ENCODE data around the gene UBXN11. TPM values are rescaled to one million over a fixed set of nuclear protein-coding genes. Genes with fewer than 3 reads are reported as not detected.

The UBXN11 gene, protein sequence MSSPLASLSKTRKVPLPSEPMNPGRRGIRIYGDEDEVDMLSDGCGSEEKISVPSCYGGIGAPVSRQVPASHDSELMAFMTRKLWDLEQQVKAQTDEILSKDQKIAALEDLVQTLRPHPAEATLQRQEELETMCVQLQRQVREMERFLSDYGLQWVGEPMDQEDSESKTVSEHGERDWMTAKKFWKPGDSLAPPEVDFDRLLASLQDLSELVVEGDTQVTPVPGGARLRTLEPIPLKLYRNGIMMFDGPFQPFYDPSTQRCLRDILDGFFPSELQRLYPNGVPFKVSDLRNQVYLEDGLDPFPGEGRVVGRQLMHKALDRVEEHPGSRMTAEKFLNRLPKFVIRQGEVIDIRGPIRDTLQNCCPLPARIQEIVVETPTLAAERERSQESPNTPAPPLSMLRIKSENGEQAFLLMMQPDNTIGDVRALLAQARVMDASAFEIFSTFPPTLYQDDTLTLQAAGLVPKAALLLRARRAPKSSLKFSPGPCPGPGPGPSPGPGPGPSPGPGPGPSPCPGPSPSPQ
- 5.2 and 7.5 TPM in 2 replicates for total RNA-seq

DNA sequence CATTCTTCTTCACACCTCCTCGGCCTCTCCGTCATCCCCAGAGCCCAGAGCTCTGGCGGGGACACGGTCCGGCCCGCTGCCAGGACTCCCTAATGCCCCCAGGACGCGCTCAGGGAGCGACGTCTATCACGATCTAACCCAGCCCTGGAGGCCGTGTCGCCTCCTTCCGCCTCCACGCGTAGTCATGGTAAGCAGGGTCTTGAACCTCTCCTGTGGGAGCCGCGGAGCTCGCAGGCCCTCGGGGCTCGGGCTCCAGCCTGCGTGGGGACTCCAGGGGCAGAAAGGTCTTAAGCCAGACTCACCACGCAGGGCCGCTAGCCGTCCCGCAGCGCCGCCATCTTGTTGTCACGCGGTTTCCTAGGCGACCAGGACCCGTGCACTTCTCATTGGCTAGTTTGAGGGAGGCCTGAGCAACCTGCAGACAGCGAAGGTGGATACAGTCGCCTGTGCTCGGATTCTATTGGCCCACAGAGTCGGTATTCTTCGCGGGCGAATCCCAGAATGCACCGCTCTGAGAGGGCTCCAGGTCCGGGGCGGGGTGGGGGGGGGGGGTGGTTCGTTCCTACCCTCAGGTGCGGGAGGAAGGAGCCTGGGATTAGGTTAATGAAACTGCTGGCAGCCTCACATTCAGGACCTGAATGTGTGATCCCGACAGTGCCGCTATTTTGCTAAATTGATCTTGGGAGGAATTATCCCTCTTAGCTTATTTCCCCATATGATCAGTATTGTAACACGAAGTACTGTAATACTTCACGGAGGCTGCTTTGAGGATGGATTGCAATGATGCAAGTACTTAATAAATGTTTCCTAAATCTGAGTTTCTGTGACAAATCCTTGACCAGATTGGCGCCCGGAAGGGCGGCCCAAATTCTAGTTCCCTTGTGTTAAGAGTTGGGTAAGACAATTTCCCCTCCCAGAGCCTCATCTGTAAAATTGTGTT lies at the start of gene UBXN11:
TSS of gene UBXN11 (minus strand) at position 347 of the 940 bp plus-strand sequence. CDS start 3,753 bp downstream, outside the sequence.

DNA sequence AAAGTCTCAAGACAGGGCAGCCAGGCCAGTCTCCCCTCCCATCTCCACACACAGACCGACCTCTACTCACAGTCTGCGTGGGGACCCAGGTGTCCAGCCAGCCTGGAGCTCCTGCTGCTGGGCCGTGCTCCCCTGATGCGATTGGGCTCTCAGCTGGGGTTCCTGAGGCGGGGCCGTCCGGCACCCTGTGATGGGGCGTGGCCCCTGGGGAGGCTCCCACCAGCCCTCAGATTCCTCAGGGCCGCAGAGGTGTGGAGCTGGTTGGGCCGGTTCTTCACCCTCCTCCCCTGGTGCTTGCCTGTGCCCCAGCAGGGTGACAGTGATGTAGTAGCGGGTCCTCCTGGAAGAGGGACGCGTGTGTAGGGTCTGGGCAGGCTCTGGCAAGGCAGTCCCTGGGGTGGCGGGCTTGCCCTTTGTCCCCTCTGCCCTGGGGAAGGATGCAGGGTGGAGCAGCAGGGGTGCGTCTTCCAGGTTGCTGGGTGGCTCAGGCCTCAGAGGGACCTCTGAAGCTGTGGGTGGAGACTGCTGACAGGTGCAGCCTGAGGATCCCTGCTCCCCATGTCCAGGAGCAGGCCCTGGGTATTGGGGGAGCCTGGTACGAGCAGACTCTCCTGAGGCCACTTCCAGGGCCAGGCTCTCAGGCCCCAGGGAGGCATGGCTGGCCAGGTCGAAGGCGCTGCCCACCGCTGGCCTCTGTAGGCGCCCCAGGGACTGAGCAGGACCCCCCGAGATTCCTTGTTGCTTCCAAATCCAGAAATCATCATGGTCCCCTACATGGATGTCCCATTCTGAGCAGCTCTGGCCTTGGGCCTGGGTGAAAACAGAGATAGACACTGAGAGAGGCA lies 47.8 kb upstream of the UBXN11 start, which contains the start of gene CRYBG2:
TSS of gene CRYBG2 (minus strand) at position 155 of the 845 bp plus-strand sequence. CDS start 7,473 bp downstream, outside the sequence.

DNA sequence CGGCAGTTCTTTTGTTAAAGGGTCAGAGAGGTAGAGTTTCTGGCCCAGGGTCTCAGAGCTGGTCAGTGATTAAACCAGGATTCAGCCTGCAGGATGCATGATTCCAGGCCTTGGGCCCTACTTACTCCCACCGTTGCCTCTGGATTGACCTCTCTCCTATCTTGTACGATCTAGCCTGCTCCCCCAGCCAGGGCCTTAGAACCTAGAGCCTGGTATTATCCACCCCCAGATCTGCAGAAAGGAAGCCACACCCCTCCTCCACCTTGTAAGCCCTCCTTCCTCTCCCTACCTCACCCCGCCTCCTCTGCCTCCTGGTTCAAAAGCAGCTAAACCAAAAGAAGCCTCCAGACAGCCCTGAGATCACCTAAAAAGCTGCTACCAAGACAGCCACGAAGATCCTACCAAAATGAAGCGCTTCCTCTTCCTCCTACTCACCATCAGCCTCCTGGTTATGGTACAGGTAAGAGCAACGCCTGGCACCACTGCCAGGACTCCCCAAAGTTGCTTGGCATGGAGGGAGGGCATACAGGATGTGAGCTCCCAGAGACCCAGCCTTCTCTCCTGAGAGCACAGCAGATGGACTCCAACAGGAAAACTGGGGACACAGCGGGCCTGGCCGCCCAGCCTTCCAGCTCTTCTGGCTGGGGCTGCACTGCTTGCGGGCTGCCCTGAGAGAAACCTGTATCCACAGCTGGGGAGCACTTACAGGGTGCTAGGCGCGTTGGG lies 11.3 kb upstream of the UBXN11 start, which contains the start of gene CD52:
TSS of gene CD52 (plus strand) at position 347 of the 726 bp plus-strand sequence. CDS start at position 407, 60 bp downstream.

DNA sequence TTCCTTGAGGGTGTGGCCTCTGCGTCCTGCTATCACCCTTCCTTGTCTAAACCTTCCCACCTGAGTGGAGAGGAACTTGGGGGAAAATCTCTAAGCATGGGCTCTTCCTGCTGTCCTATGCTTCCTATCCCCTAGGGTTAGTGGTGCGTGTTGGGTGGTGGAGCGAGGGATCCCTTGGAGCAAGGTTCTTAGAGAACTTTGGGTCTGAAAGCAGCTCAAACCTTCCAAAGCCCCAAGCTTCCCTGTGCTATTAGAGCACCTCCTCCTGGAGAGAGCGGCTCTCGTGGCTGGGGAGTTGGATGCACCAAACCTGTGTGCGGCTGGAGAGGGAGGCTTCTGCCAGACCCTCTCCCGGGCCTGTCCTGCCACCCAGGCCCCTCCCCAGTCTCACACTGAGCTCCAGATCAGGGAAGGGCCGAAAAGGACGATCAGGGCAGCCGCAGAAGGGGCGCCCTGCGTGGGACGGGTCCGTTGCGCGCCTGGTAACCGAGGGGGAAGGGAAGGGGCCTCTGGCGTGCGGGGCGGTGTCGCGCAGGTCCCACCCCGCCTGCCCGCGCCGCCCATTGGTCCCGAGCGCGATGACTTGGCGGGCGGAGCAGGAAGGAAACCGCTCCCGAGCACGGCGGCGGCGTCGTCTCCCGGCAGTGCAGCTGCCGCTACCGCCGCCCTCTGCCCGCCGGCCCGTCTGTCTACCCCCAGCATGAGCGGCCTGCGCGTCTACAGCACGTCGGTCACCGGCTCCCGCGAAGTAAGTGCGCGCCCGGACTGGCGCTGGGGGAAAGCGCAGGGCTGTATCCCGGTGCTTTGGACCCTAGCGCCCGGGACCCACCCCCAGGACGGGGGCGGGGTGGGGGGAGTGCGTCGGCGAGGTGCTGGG lies 26.7 kb downstream of the UBXN11 start, which contains the start of gene SH3BGRL3:
TSS of gene SH3BGRL3 (plus strand) at position 631 of the 877 bp plus-strand sequence. CDS start at position 701, 70 bp downstream.

DNA sequence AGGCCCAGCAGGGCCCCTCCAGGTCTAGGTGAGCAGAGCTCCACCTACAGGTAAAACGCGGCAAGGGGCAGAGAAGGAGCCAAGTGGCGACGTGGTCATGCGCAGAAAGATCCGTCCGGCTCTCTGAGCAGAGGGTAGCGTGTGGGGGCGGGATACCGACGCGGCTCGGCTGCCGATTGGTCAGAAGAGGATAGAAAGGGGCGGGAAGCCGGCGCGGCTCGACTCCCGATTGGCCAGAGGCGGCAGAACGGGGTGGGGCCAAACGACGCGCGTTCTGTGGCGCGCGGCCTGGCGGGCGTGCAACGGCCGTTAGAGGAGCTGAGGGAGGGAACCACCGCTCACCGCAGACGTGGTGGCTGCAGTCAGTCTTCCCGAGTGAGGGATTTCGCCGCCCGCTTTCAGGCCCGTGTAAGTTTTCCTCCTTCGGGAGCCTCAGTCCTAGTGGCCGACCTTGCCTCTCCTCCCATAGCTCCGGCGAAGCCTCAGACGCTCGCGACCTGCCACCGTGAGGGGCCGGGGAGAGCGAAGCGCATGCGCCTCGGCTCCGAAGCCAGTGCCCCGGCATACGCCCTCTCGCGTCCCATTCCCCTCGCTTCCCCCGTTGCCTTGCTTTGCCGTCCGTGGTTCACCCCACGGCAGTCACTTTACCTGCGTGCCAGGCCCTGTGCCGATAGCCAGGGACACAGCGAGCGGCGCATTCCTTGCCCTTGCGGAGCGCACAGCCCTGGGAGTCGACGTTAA lies 72.4 kb downstream of the UBXN11 start, which contains the start of gene CEP85:
TSS of gene CEP85 (plus strand) at position 298 of the 741 bp plus-strand sequence. CDS start 5,584 bp downstream, outside the sequence.

Other genes with a start within 250 kb of the UBXN11 start
- not detected in 2 replicates for gene TRIM63, start 239.0 kb downstream of the UBXN11 start, total RNA-seq
- 3.4 and 3.9 TPM in 2 replicates for gene PDIK1L, start 194.8 kb downstream of the UBXN11 start, total RNA-seq
- gene FAM110D, start 147.6 kb downstream of the UBXN11 start, total RNA-seq: not detected in 2 replicates
- gene C1orf232, start 137.7 kb downstream of the UBXN11 start, total RNA-seq: not detected in 2 replicates
- gene ZNF593, start 136.7 kb downstream of the UBXN11 start, total RNA-seq: 16.1 and 25.8 TPM in 2 replicates
- not detected in 2 replicates for gene ZNF593OS, start 134.8 kb downstream of the UBXN11 start, total RNA-seq
- gene CNKSR1, start 129.1 kb downstream of the UBXN11 start, total RNA-seq: not detected in 2 replicates
- gene CATSPER4, start 116.0 kb downstream of the UBXN11 start, total RNA-seq: not detected in 2 replicates
- 2.7 and 3.8 TPM in 2 replicates for gene CEP85, start 72.4 kb downstream of the UBXN11 start, total RNA-seq
- gene SH3BGRL3, start 26.6 kb downstream of the UBXN11 start, total RNA-seq: 31.1 and 52.8 TPM in 2 replicates
- gene CD52, start 11.3 kb upstream of the UBXN11 start, total RNA-seq: not detected in 2 replicates
- gene CRYBG2, start 47.5 kb upstream of the UBXN11 start, total RNA-seq: under 0.01 TPM in 1 of 2 replicates, not detected in the other
- gene ZNF683, start 66.1 kb upstream of the UBXN11 start, total RNA-seq: not detected in 2 replicates
- under 0.01 TPM in 1 of 2 replicates, not detected in the other for gene LIN28A, start 104.2 kb upstream of the UBXN11 start, total RNA-seq
- 52.0 and 53.4 TPM in 2 replicates for gene DHDDS, start 125.7 kb upstream of the UBXN11 start, total RNA-seq
- 133 and 190 TPM in 2 replicates for gene HMGN2, start 165.8 kb upstream of the UBXN11 start, total RNA-seq
- 0.52 and 1.7 TPM in 2 replicates for gene RPS6KA1, start 223.1 kb upstream of the UBXN11 start, total RNA-seq